Natural killer cell (primary cell): ENCODE measurements around the gene OOSP3. TPM values are rescaled to one million over a fixed set of nuclear protein-coding genes. Genes with fewer than 3 reads are reported as not detected.

ENCODE experiments used
- ATAC-seq, 3 donors: fragments of 150-1000 bp in 2 of 3; fragments of 200-7000 bp in 1 of 3; cut with Tn5 transposase; 1 replicate in 1 of 3; 2 replicates in 2 of 3; pipeline ENCODE4 v1.10.0; 2021; ENCODE audit warnings: mild to moderate bottlenecking in 2 of 3, moderate library complexity in 2 of 3
- DNase-seq, 2 donors: peaks; one replicate each; pipeline versions ENCODE4 v3.0.0 to v3.0.0-alpha.2; 2013 to 2021; ENCODE audit warnings: mixed read lengths in 1 of 2
- H3K27ac ChIP-seq: one replicate; pipeline ENCODE4 v1.5.1; 2013; ENCODE audit warnings: mild to moderate bottlenecking, low read length
- H3K27me3 ChIP-seq: one replicate; pipeline ENCODE4 v1.6.1; 2013; ENCODE audit warnings: low read length; ENCODE audit not compliant: control insufficient read depth, insufficient read depth
- H3K36me3 ChIP-seq: one replicate; pipeline ENCODE4 v1.6.1; 2013; ENCODE audit warnings: low read length; ENCODE audit not compliant: control insufficient read depth, insufficient read depth
- H3K4me1 ChIP-seq: one replicate; pipeline ENCODE4 v1.6.1; 2013; ENCODE audit warnings: low read length; ENCODE audit not compliant: control insufficient read depth, insufficient read depth
- H3K4me3 ChIP-seq: one replicate; pipeline ENCODE4 v1.5.1; 2013; ENCODE audit warnings: low read length
- H3K9me3 ChIP-seq: one replicate; pipeline ENCODE4 v1.6.1; 2013; ENCODE audit warnings: low read length; ENCODE audit not compliant: control insufficient read depth, insufficient read depth
- H3K27ac Mint-ChIP-seq, 2 donors: one replicate each; pipeline ENCODE4 v1.8.0; 2022; ENCODE audit warnings: mild to moderate bottlenecking in 2 of 2, mixed read lengths in 2 of 2, moderate library complexity in 1 of 2
- H3K27me3 Mint-ChIP-seq, 2 donors: one replicate each; pipeline ENCODE4 v1.8.0; 2022; ENCODE audit warnings: low read depth in 2 of 2, mixed read lengths in 2 of 2
- H3K36me3 Mint-ChIP-seq: one replicate; pipeline ENCODE4 v1.8.0; 2022; ENCODE audit warnings: mixed read lengths
- H3K4me1 Mint-ChIP-seq, 2 donors: one replicate each; pipeline ENCODE4 v1.8.0; 2022; ENCODE audit warnings: mixed read lengths in 2 of 2
- H3K4me3 Mint-ChIP-seq: one replicate; pipeline ENCODE4 v1.8.0; 2022; ENCODE audit warnings: mild to moderate bottlenecking, moderate library complexity, mixed read lengths
- H3K9me3 Mint-ChIP-seq, 2 donors: one replicate each; pipeline ENCODE4 v1.8.0; 2022; ENCODE audit warnings: mixed read lengths in 2 of 2
- WGBS: methylation state at CpG from one replicate; pipeline ENCODE4 v1.1.7; 2013; ENCODE audit warnings: missing lambda C conversion rate; ENCODE audit not compliant: insufficient coverage; 5-methylcytosine and 5-hydroxymethylcytosine counted together
- intact Hi-C: fragments of 100-400 bp; cut with micrococcal nuclease; formaldehyde crosslinking; loops from one replicate; pipeline ENCODE4 v1.14.2; 2022
- total RNA-seq, 4 donors: library from RNA; stranded (reverse); fragments of 120-200 nt in 1 of 4; gene quantifications; one replicate each; pipeline versions ENCODE4 v1.2.3 to v1.2.4, GENCODE V29; 2013 to 2022
- TF ChIP-seq, protein P1 (sequence below): fragments of 200-600 bp; IDR thresholded peaks from one replicate; pipeline ENCODE4 v1.8.0; 2022; ENCODE audit warnings: antibody characterized with exemption

Gene OOSP3
- total RNA-seq, 3 donors from 2014 or later (not counting 1 experiment from before 2014, with no cell fraction given) = not detected

DNA sequence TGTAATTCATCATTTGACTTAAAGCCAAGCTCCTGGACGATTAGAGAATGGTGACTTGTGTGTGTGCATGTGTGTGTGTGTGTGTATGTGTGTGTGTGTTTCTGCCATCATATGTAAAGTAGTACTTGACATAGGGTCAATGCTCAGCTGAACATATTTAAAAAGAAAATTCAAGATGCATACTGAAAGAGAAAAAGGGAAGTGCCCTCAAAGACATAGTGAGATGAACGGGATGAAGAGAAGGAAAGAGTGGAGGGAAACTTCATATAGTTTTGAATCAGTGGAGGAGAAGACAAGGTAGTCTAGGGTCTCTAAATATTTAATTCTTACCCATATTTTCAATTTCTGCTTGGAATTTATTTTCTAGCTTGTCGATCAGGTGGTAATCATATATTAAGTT is 16.3 kb upstream of the OOSP3 start:
- Histone ChIP-seq H3K4me1 (no peaks in the 10 kb centered on the region), H3K4me3 (no peak overlapping the region), H3K27me3 (no peaks in the 10 kb centered on the region), H3K36me3 (no peaks in the 10 kb centered on the region), H3K9me3 (no peaks in the 10 kb centered on the region), H3K27ac (no peak overlapping the region)
- Mint-ChIP-seq H3K36me3 (no peaks in the 10 kb centered on the region), H3K27ac (no peak overlapping the region), H3K4me3 (no peak overlapping the region), H3K4me1 (peaks cover 13 to 23% of the 10 kb centered on the region in 2 donors), H3K27me3 (peaks cover 2 to 25% of the 10 kb centered on the region in 2 donors), H3K9me3 (peaks cover 0 to 2% of the 10 kb centered on the region in 2 donors)
- DNase-seq (no peak), ATAC-seq (no peak)
- TF ChIP-seq, protein P1, sequence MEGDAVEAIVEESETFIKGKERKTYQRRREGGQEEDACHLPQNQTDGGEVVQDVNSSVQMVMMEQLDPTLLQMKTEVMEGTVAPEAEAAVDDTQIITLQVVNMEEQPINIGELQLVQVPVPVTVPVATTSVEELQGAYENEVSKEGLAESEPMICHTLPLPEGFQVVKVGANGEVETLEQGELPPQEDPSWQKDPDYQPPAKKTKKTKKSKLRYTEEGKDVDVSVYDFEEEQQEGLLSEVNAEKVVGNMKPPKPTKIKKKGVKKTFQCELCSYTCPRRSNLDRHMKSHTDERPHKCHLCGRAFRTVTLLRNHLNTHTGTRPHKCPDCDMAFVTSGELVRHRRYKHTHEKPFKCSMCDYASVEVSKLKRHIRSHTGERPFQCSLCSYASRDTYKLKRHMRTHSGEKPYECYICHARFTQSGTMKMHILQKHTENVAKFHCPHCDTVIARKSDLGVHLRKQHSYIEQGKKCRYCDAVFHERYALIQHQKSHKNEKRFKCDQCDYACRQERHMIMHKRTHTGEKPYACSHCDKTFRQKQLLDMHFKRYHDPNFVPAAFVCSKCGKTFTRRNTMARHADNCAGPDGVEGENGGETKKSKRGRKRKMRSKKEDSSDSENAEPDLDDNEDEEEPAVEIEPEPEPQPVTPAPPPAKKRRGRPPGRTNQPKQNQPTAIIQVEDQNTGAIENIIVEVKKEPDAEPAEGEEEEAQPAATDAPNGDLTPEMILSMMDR = no peak
- 69% methylated on average over 3 of the region's 3 CpGs for whole genome bisulfite sequencing
- intact Hi-C loops = no loop called here

DNA sequence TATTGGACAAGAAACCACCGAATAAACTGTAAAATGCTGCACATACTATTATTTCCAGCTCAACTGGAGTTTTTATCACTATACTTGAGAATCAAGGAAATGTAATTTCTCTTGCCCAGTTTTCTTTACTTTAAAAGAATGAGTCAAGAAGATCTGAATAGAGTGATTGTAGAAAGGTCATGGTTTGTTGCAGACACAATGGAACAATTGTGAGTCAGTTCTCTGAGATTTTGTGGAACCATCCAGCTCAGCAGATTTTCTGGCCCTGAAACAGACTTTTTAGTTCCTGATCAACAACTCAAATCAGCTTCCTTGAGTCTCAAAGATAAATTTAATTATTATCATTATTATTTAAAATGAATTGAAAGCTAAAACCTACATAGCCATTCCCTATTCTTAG is 13.6 kb upstream of the OOSP3 start:
- Mint-ChIP-seq H3K9me3 (no peaks in the 10 kb centered on the region), H3K36me3 (no peaks in the 10 kb centered on the region), H3K4me3 (no peak overlapping the region), H3K4me1 (no peaks in the 10 kb centered on the region), H3K27ac (no peak overlapping the region), H3K27me3 (peaks cover 5 to 30% of the 10 kb centered on the region in 2 donors)
- Histone ChIP-seq H3K27me3 (no peaks in the 10 kb centered on the region), H3K27ac (no peak overlapping the region), H3K4me1 (no peaks in the 10 kb centered on the region), H3K36me3 (no peaks in the 10 kb centered on the region), H3K4me3 (no peak overlapping the region), H3K9me3 (no peaks in the 10 kb centered on the region)
- ATAC-seq = no peak
- TF ChIP-seq, protein P1 = no peak
- WGBS = 86% methylated on average over 1 of the region's 1 CpG
- intact Hi-C loops = no loop called here
- DNase-seq = no peak

DNA sequence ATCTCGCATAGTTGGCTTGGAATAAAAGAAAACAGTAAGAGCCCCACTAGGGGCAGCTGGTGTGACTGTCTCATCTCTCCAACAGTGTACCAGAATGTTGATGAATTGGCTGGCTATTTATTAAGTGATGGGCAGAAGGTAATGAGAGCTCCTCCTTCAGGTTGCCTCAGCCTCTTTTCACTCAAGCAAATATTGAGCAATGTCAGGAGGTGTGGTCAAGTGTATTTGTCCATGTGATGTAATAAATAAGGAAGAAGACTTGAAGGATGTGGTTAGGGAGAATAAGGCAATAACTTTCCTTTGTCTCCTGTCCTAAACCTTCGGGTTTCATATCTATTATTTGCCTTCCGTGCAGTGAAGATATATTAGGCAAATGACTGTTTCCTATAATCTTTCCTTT is 12.2 kb upstream of the OOSP3 start, which contains the start of gene TCN1:
Gene TCN1 (minus strand): TSS at position 91 of the 400 bp plus-strand sequence. CDS start 17 bp downstream, at position 74.
- H3K27me3 ChIP-seq = no peaks in the 10 kb centered on the region
- ATAC-seq (peak in 1 of 3 donors; percentile 64), DNase-seq (no peak)
- Mint-ChIP-seq H3K36me3 (no peaks in the 10 kb centered on the region), H3K27me3 (peaks cover 6 to 31% of the 10 kb centered on the region in 2 donors), H3K9me3 (peaks cover 2 to 8% of the 10 kb centered on the region in 2 donors), H3K27ac (no peak within 1 kb of the TSS), H3K4me3 (no peak within 1 kb of the TSS), H3K4me1 (no peaks in the 10 kb centered on the region)
- H3K27ac ChIP-seq = no peak within 1 kb of the TSS
- no CpG with 5 or more reads among the region's 3 CpGs for WGBS
- H3K9me3 ChIP-seq = no peaks in the 10 kb centered on the region
- intact Hi-C loops = no loop called here
- TF ChIP-seq, protein P1 = no peak
- H3K4me3 ChIP-seq = no peak within 1 kb of the TSS
- no peaks in the 10 kb centered on the region for H3K4me1 ChIP-seq
- no peaks in the 10 kb centered on the region for H3K36me3 ChIP-seq

DNA sequence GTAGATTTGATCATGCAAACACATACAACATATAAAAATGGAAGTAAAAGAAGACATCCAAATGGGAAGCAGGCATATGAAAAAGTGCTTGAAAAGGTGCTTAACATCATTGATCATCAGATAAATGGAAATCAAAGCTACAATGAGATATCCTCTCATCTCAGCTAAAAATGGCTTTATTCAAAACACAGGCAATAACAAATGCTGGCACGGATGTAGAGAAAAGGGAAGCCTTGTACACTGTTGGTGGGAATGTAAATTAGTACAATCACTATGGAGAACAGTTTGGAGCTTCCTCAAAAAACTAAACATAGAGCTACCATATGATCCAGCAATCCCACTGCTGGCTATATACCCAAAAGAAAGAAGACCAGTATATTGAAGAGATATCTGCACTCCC is 11.7 kb upstream of the OOSP3 start:
- H3K27me3 ChIP-seq = no peaks in the 10 kb centered on the region
- H3K27me3 Mint-ChIP-seq = peaks cover 9 to 31% of the 10 kb centered on the region in 2 donors
- H3K27ac ChIP-seq = no peak overlapping the region
- no peak overlapping the region for H3K27ac Mint-ChIP-seq
- no peak for ATAC-seq
- H3K36me3 ChIP-seq = no peaks in the 10 kb centered on the region
- no CpG with 5 or more reads among the region's 1 CpG for WGBS
- H3K9me3 ChIP-seq = no peaks in the 10 kb centered on the region
- TF ChIP-seq, protein P1 = no peak
- DNase-seq = no peak
- no peaks in the 10 kb centered on the region for H3K4me1 Mint-ChIP-seq
- H3K4me3 ChIP-seq = no peak overlapping the region
- no peak overlapping the region for H3K4me3 Mint-ChIP-seq
- no peaks in the 10 kb centered on the region for H3K36me3 Mint-ChIP-seq
- intact Hi-C loops = no loop called here
- H3K9me3 Mint-ChIP-seq = peaks cover 2 to 11% of the 10 kb centered on the region in 2 donors
- H3K4me1 ChIP-seq = no peaks in the 10 kb centered on the region
